GM18858 (cell line): ENCODE results near the gene NAPA.
A peak's percentile ranks its signal among the peaks of the same experiment; 100 is the strongest.
"Not testable (repeated sequence)": the region's sequence is repeated elsewhere in the genome, so short reads cannot be mapped to it uniquely, and the experiment has no call there.

ENCODE experiments used
- ATAC-seq: cut with Tn5 transposase; IDR thresholded peaks from one replicate; pipeline ENCODE4 v1.9.1; 2021; ENCODE audit not compliant: unreplicated experiment

Gene NAPA

GRCh38 chr19:47487551-47488515, 27.0 kb downstream of the NAPA start:
- ATAC-seq: no peak

DNA sequence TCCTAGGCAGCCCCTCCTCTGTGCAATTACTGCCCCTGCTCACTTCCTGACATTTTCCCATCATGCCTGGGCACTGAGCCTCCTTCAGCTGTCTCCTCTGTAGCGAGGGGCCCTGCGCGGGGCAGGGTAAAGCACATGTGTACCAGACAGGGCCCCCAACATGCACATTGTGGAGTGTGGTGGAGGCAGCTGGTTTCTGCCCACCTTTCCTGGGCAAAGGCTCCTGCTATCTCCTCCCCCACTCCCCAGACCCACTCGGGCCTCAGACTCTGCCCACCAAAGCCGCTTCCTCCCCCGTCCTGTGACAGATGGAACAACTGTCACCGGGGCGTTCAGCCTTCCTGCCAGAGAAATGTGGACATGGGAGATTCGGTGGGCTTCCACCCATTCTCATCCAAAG, 28.0 kb downstream of the NAPA start:
- ATAC-seq: no peak

DNA sequence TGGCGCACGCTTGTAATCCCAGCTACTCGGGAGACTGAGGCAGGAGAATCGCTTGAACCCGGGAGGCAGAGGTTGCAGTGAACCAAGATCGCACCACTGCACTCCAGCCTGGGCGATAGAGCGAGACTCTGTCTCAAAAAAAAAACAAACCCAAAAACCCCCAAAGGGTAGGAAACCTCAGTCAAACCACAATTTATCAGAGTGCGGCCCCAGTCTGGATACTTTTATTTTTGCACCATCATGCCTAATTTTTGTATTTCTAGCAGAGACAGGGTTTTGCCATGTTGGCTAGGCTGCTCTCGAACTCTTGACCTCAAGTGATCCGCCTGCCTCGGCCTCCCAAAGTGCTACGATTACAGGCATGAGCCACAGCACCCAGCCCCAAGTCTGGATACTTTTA, 28.6 kb downstream of the NAPA start:
- not testable (repeated sequence) for ATAC-seq

- no peak for ATAC-seq
These were observed 29.7 kb downstream of the NAPA start for GRCh38 chr19:47485210-47485609.

GRCh38 chr19:47483800-47484690, 30.8 kb downstream of the NAPA start, which contains the start of gene KPTN:
Gene KPTN, minus strand, starts transcription at chr19:47484219. Its CDS starts 59 bp downstream, at chr19:47484160.
- peak; percentile 46 for ATAC-seq

DNA sequence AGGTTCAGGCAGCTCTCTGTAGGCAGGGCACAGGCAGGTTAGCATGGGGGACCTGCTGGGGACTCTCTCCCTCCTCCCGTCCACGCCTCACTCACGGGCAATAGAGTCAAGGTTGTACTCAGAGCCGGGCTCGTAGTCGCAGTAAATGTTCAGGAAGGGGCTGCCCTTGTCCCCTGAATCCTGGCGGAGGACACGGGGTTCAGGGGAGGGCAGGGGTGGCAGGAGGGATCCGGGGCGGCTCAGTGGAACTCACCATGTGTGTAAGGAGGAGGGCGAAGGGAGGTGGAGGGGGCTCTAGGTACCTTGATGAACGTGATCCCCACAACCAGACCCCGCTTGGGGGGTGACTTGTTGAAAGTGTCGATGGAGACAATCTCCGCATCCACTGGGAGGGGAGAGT, 31.7 kb downstream of the NAPA start:
- no peak for ATAC-seq

- no peak for ATAC-seq
These were observed 33.3 kb downstream of the NAPA start for GRCh38 chr19:47481460-47482052.

- no peak for ATAC-seq
These were observed 34.2 kb downstream of the NAPA start for GRCh38 chr19:47480658-47481057.

GRCh38 chr19:47479701-47480503, 35.0 kb downstream of the NAPA start:
- ATAC-seq: no peak

- ATAC-seq: no peak
These were observed 38.4 kb downstream of the NAPA start for GRCh38 chr19:47476438-47476972.

GRCh38 chr19:47475465-47475864, 39.4 kb downstream of the NAPA start:
- no peak for ATAC-seq

DNA sequence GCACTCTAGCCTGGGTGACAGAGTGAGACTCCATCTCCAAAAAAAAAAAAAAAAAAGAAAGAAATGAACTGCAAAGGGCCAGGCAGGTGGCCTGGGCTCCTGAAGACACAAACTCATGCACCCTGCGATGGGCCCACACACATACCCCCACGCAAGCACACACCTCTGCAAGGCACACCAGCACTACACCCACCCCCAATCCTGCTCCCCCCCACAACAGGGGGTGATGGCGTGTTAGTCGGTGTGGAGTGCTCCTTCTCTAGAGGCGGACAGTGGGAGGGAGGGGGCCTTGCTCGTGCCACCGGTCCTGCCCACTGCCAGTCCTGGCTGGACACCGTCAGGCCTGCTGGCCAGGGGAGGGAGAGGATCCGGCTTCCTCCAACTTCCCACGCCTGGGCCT, 41.5 kb downstream of the NAPA start:
- ATAC-seq: no peak

DNA sequence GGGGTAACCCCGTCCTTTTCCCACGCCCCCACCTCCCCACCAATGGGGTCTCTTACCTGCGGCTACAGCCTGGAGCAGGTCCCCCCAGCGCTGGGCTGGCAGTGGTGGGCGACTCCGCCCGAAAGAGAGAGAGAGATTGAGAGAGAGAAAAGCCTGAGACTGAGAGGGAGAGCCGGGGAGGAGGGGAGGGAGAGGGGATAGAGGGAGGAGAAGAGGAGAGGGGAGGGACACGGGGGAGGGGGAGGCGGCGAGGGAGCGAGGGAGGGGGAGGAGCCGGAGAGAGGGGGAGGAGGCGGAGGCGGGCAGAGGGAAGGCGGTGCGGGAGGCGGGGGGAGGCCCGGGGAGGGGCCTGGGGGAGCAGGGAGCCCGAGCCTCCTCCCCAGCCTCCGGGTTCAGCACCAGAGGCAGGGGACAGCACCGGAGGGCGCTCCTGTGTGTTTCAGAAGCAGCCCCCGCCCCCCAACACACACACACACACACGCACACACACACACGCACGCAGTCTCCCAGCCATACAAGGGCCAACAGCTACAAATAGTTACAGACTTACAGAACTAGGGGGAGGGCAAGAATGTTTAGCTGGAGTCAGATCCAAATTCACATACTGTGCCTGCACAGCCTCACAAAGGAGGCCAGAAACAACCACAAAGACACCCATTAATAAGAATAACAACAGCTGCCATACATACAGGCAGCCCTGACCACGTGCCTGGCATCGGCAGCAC, 43.0 kb downstream of the NAPA start, which contains the start of gene SLC8A2:
SLC8A2 (minus strand) TSS at position 161 of the 725 bp plus-strand sequence. CDS start 5,490 bp downstream, outside the sequence.
- no peak for ATAC-seq

DNA sequence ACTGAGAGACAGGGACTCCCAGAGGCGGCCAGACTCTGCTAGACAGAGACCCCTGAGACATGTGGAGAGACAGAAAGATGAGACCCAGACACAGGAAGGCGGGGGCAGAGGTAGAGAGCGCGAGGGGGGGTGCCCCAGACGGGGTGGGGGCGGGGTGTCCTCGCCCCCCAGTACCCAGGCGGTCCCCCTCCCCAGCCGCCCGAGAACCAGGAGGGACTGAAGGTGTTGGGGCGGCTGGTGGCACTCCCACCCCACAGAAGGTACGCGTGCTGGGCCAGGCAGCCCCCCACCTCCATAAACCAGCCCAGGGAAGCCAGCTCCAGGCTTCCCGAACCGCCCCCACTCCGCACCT, 43.5 kb downstream of the NAPA start:
- ATAC-seq: no peak

GRCh38 chr19:47470447-47471195, 44.2 kb downstream of the NAPA start:
- no peak for ATAC-seq

DNA sequence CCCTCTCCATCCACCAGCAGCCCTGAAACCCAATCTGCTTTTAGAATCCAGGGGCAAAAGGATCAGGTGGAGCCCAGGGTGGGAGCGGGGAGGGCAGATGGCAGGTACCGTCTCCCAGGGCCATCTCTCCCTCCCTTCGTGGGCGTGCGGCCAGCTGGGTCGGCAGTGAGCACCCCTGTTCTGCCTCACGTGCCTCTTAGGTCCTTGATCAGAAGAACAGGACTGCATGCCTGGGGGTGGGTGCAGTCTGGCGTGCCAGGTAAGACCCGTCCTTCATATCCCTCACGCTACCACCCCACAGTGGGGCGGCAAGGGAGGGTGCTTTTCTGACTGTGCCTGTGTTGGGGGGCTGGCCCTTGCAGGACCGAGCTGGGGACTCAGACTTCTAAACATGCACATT, 45.1 kb downstream of the NAPA start:
- ATAC-seq: no peak

GRCh38 chr19:47469363-47469700, 45.5 kb downstream of the NAPA start:
- no peak for ATAC-seq

- ATAC-seq: no peak
These were observed 46.9 kb downstream of the NAPA start for GRCh38 chr19:47467914-47468313.

GRCh38 chr19:47465957-47466356, 48.9 kb downstream of the NAPA start:
- no peak for ATAC-seq
